ENCODE data around the gene NCOA1.
"Not testable (repeated sequence)": the region's sequence is repeated elsewhere in the genome, so short reads cannot be mapped to it uniquely, and the experiment has no call there.

Gene NCOA1

GRCh38 chr2:24490690-24491541 lies at the start of gene NCOA1:
NCOA1 (plus strand) TSS chr2:24491254; CDS start chr2:24658678, 167,424 bp downstream.
- peak; percentile 91 for DNase-seq

DNA sequence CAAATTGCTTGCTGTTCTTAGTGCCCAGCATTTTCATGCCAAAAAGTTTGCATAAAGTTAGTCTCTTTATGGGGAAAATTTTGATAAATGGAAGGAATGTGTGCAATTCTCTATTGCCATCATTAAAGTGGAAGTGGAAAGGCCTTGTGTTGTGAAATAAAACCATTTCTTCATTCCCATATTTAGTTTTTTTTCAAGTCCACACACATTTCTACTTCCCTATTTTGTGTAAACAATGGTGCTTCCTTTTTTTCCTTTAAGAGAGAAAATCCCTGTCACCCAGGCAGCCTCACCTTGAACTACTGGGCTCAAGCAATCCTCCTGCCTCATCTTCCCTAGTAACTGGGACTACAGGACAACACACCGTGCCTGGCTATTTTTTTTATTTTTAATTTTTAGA lies 42.3 kb upstream of the NCOA1 start:
- DNase-seq, result no peak

DNA sequence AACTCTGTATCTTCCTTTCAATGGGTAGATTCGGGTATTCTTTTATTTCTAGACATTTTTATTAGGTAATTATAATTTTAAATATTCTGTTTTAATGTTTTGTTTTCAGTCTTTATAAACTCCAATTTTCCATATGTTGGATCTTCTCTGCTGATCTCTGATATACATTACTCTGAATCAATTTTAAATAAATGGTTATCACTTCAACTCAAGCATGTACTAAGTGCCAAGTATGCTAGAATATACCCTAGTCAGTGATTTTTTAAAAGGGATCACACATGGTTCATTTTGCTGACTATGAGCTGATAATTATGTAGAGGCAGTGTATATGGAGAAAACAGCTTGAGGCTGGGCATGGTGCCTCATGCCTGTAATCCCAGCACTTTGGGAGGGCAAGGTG lies 41.7 kb upstream of the NCOA1 start:
- DNase-seq, result no peak

GRCh38 chr2:24451805-24452501 lies 39.1 kb upstream of the NCOA1 start:
- no peak for DNase-seq

GRCh38 chr2:24452502-24452885 lies 38.6 kb upstream of the NCOA1 start:
- DNase-seq, result no peak

GRCh38 chr2:24453379-24454073 lies 37.5 kb upstream of the NCOA1 start:
- no peak for DNase-seq

- no peak for DNase-seq
Measured at GRCh38 chr2:24454294-24454693, 36.8 kb upstream of the NCOA1 start.

DNA sequence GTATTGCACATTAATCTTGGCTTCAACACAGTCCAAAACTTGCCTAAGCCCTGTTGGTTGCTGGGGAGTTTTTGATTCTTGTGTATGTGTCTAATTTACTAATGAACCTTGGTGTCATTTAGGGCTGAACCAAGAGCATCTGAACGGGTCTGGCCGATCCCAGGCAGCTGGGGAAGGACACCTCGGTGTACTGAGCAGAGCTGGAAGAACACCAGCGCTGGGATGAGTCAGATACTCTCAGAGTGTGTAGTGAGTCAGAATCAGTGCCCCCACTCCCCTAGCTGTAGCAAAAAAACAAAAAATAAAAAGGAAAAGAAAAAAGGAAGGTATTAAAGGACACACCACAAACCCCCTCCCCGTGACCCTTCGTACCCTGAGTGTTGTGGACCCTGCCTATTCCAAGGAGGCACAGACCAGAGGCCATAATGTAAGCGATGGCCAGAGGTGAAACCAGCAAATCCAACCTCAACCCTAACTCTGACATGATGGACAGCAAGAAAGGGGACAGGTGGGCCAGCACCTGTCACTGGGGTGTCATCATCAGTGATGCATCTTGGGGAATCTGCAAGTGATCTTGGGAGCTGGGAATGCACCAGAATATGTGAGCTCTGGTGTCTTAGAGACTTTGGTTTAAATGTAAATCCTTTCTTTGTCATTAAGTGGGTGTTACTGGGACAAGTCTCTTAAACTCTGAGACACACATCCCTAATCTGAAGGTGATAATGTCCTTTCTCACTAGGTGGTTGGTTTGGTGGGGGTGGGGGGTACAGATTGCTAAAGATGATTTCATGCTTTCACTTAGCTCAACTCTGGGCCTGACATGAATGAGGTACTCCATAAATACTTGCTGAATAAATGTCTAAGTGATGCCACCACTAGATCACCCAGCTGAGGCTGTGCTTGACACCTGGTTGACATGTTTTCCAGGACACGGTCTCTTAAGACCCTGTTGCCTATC lies 34.2 kb upstream of the NCOA1 start:
- DNase-seq, result no peak

DNA sequence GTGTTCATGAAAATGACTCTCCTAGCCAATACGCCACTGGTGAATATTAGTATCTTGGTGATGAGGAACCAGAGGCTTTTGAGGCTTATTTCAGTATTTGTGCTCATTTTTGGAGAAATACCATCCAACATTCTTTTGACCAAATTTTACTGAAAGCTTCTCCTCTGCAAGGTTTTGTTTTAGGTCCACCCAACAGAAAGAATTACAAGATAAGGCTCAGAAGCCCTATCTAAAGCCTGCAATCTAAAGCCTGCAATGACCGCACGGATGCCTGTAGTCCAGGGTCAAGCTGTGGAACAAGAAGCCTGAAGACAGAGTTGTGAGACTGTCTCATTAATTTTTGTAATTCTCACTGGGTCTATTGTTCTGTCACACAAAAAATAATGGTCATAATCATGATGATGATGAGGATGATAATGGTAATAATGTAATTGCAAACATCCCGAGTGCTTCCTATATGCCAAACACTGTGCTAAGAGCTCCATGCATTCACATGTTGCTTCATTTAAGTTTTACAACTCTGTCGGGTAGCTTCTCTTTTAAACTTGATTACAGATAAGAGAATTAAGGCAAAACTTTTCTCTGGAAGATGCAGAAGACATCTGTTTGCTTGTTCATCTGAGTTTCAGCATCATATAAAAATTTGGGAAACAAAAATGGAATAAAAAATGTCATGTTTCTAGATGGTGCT lies 33.2 kb upstream of the NCOA1 start:
- no peak for DNase-seq

- no peak for DNase-seq
Measured at GRCh38 chr2:24459224-24460161, 31.6 kb upstream of the NCOA1 start.

GRCh38 chr2:24461685-24462084 lies 29.4 kb upstream of the NCOA1 start:
- no peak for DNase-seq

DNA sequence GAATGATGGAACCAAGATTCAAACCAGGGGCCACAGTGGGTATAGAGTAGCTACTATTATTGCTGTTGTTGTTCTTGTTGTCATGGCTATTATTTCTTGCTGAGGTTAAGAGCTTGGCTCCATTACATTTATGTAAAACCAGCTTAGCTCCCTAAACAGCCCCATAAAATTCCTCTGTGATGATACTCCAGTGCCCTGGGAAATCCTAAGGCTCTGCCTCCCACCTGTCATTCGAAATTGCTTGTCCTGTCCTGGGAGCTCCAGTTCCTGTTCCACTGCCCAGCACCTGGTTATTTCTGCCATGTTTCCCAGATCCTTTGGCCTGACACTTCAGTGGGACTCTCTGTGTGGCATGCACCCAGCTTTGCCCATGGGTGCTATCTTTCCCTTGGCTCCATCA lies 27.8 kb upstream of the NCOA1 start:
- no peak for DNase-seq

DNA sequence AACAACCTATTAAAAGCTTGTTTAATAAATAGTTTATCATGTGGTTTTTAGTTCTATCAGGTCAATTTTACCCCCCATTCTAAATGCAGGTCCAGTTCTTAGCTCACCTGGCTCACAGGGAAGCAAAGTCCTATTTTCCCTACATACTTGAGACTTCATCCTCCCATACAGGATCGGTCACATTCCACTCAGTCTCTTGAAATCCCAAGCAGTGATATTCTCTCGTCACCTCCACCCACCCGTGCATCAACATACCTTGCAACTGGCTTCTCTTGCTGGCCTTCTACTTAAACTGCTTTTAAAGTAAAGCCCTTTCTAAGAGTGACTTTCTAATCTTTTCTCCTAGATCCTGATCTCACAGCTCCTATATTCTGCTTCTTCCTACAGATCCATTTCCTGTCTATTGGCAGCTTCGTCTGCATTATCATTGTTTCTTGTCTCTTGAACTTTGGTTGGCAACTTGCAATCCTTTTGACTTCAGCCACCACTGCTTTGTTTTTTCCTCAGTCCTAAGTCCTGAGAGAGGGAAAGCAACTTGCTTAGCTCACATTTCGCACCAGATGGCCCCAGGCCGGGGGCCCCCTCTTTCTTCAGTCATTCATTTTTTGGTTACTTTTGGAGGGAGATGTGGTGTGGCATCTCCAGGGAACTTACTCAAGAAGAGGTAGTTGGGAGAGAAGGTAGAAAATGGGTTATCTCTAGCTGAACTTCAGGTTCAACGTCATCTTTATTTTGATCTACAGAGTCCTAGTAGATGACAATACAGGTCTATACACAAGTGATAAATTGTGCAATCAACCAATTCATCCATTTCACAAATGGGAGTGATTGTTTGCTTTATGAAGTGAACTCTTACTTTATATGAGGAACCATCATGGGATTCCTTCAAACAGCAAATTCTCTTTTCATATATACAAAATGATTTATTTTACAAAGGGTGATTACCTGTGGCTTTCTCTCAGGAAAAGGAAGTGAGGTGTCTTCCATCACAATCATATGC lies 23.9 kb upstream of the NCOA1 start:
- no peak for DNase-seq

GRCh38 chr2:24468453-24468852 lies 22.6 kb upstream of the NCOA1 start:
- not testable (repeated sequence) for DNase-seq

GRCh38 chr2:24469148-24469650 lies 21.9 kb upstream of the NCOA1 start:
- DNase-seq, result no peak

DNA sequence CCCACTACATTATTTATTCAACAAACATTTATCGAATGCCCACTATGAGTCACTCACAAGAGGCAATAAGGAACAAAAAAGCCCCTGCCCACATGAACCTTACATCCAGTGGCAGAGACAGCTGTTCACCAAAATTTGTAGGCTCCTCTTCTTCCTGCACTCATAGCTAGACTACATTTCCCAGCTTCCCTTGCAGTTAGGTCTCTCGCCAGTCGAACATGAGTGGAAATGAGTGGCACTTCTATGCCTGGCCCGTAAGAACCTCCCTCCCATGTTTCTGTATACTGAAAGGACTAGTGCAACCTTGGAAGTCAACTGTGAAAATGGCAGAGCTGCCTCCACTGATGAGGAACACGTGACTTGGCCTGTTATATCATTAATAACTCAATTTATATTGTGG lies 19.4 kb upstream of the NCOA1 start:
- DNase-seq, result no peak

GRCh38 chr2:24472416-24472815 lies 18.6 kb upstream of the NCOA1 start:
- no peak for DNase-seq

DNA sequence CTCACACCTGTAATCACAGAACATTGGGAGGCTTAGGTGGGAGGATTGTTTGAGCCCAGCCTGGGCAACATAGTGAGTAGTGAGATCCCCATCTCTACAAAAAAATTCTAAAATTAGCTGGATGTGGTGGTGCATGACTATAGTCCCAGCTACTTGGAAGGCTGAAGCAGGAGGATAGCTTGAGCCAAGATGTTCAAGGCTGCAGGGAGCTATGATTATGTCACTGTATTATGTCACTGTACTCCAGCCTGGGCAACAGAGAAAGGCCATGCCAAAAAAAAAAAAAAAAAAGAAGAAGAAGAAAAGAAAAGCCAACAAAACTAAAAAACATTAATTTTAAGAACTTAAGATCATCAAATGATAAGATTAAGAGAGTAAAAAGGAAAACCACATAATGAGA lies 17.4 kb upstream of the NCOA1 start:
- no peak for DNase-seq

- DNase-seq, result no peak
Measured at GRCh38 chr2:24474053-24474452, 17.0 kb upstream of the NCOA1 start.
